Ovary (tissue), 9 donors: ENCODE results near the gene CRCP. TPM values are rescaled to one million over a fixed set of nuclear protein-coding genes. Genes with fewer than 3 reads are reported as not detected.

ENCODE experiments used
- DNase-seq, 5 donors: peaks; one replicate each; pipeline ENCODE4 v3.0.0-alpha.2; 2019 to 2020
- H3K27ac ChIP-seq, 2 donors: fragments of 200-600 bp; one replicate each; pipeline versions ENCODE4 v1.5.1 to v1.8.0; 2019 to 2022
- H3K27me3 ChIP-seq: fragments of 200-600 bp; one replicate; pipeline ENCODE4 v1.8.0; 2022
- H3K36me3 ChIP-seq: fragments of 200-600 bp; sonication (generic); one replicate; pipeline ENCODE4 v1.5.1; 2019
- H3K4me1 ChIP-seq: one replicate; pipeline ENCODE4 v1.8.1; 2013; ENCODE audit warnings: mild to moderate bottlenecking, moderate library complexity; ENCODE audit not compliant: insufficient read depth
- H3K4me3 ChIP-seq: fragments of 200-600 bp; sonication (generic); one replicate; pipeline ENCODE4 v1.5.1; 2017
- H3K9me3 ChIP-seq, 2 donors: fragments of 200-600 bp in 1 of 2; sonication (generic) in 1 of 2; one replicate each; pipeline versions ENCODE4 v1.5.1 to v1.8.1; 2013 to 2019; ENCODE audit warnings: mild to moderate bottlenecking in 1 of 2, moderate library complexity in 1 of 2
- EP300 ChIP-seq: sonication (generic); formaldehyde crosslinking; IDR thresholded peaks from one replicate; pipeline ENCODE4 v1.6.1; 2017; ENCODE audit warnings: antibody characterized with exemption
- POLR2A ChIP-seq: fragments of 450-650 bp; IDR thresholded peaks from one replicate; pipeline ENCODE4 v1.6.1; 2017; ENCODE audit warnings: antibody characterized with exemption, mild to moderate bottlenecking, moderate library complexity
- WGBS, 3 donors: extraction: QIAGEN DNeasy Blood & Tissue Kit in 1 of 3; methylation state at CpG; one replicate each; pipeline versions ENCODE4 v1.1.5 to v1.1.7; 2013 to 2017; 5-methylcytosine and 5-hydroxymethylcytosine counted together
- intact Hi-C, 4 donors: fragments of 100-400 bp; cut with DNase I; formaldehyde crosslinking; loops; one replicate each; pipeline versions ENCODE4 v1.11.0 to v1.15.1; 2022 to 2023
- polyA plus RNA-seq, 2 donors: library from polyadenylated mRNA; stranded (reverse); fragments of 200-250 nt in 1 of 2; fragments of 350-450 nt in 1 of 2; fragmentation: Illumina TruSeq in 1 of 2; extraction: RNeasy Lipid Tissue Mini Kit (QIAGEN cat#74804) in 1 of 2; gene quantifications; one replicate each; pipeline ENCODE4 v1.2.3, GENCODE V29; 2013 to 2014
- total RNA-seq, 7 donors: library from RNA; depleted of rRNA in 2 of 7; stranded (reverse); fragments of >200 nt in 2 of 7; fragmentation: NEBNext Ultra II Directional in 3 of 7; extraction: Animal tissue kit (Norgen Biotek cat#: 25700) in 3 of 7; gene quantifications; one replicate each; pipeline versions ENCODE4 v1.1.0 to v1.2.4, GENCODE V29; 2016 to 2023
- TF ChIP-seq, protein P1 (sequence below), 3 donors: fragments of 450-650 bp in 2 of 3; fragments of 200-600 bp in 1 of 3; IDR thresholded peaks; one replicate each; pipeline versions ENCODE4 v1.5.1 to v1.8.0; 2016 to 2022; ENCODE audit warnings: antibody characterized with exemption in 3 of 3, mild to moderate bottlenecking in 1 of 3
- donor health status: DM: no; HTN: no; CAD: no; lungs with moderate emphysema.
- donor health status: DM: no; HTN: no; CAD: no.
- donor health status: Bipolar disorder and iron deficiency.
- donor health status: DM: yes; HTN: yes; CAD: no.
- donor health status: DM: no; HTN: no; CAD: no.
- donor health status: DM: yes; HTN: yes; CAD: no.

CRCP gene
- total and polyA plus RNA-seq, 9 donors = 23.2 to 46.8 (median 29.1) TPM

DNA sequence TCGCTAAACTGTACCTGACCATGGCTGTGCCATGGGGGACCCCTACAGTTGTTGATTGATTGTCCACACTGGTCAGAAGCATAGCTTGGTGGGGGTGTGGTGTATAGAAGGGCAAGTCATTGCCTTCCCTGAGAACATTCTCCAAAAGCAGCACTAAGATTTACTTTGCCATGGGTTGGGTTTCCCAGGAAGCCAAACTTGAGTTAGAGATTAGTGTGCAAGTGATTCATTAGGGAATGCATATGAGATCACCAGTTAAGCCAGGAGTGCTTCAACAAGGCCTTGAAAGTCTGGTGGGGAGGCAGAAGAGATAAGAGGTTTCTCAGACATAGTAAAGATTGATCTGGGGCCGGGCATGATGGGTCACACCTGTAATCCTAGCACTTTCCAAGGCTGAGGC lies 69.1 kb downstream of the CRCP start:
- intact Hi-C loops = no loop called here
- Histone ChIP-seq H3K27ac (no peak overlapping the region), H3K9me3 (no peaks in the 10 kb centered on the region), H3K4me1 (peaks cover 2% of the 10 kb centered on the region), H3K36me3 (no peaks in the 10 kb centered on the region), H3K27me3 (no peaks in the 10 kb centered on the region), H3K4me3 (no peak overlapping the region)
- WGBS, 3 donors = 47 to 61% (median 59%) methylated on average over 2 of the region's 2 CpGs
- no peak for DNase-seq
- TF ChIP-seq, protein P1, sequence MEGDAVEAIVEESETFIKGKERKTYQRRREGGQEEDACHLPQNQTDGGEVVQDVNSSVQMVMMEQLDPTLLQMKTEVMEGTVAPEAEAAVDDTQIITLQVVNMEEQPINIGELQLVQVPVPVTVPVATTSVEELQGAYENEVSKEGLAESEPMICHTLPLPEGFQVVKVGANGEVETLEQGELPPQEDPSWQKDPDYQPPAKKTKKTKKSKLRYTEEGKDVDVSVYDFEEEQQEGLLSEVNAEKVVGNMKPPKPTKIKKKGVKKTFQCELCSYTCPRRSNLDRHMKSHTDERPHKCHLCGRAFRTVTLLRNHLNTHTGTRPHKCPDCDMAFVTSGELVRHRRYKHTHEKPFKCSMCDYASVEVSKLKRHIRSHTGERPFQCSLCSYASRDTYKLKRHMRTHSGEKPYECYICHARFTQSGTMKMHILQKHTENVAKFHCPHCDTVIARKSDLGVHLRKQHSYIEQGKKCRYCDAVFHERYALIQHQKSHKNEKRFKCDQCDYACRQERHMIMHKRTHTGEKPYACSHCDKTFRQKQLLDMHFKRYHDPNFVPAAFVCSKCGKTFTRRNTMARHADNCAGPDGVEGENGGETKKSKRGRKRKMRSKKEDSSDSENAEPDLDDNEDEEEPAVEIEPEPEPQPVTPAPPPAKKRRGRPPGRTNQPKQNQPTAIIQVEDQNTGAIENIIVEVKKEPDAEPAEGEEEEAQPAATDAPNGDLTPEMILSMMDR (IDR thresholded peaks at IDR 0.05) = no peak
- TF ChIP-seq POLR2A (no peak), EP300 (no peak)

DNA sequence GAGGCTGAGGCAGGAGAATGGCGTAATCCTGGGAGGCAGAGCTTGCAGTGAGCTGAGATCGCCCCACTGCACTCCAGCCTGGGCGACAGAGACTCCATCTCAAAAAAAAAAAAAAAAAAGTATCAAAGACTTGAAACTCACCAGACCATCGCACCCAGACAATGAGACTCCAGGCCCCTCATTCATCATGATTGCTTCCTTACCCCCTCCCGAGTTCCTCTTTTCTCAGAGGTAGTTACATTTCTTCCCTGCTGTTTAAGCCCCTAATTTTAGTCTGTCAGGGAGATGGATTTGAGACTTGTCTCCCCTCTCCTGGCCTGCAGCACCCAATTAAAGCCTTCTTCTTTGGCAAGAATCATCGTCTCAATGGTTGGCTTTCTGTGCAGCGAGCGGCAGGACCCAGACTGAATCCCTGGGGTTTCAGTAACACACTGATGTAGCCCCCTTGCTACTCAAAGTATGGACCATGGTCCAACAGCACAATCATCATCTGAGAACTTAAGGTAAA lies 71.1 kb downstream of the CRCP start:
- intact Hi-C loops = loop anchor here in 1 of 4 donors (2.0 kb wide), 1 partner anchor 33 kb away; no protein-coding TSS in a partner anchor
- Histone ChIP-seq H3K4me1 (peaks cover 2% of the 10 kb centered on the region), H3K27ac (no peak overlapping the region), H3K4me3 (no peak overlapping the region), H3K36me3 (no peaks in the 10 kb centered on the region), H3K9me3 (no peaks in the 10 kb centered on the region), H3K27me3 (no peaks in the 10 kb centered on the region)
- no peak for DNase-seq
- no peak for TF ChIP-seq POLR2A
- TF ChIP-seq, protein P1 (IDR thresholded peaks at IDR 0.05) = no peak
- no peak for TF ChIP-seq EP300
- WGBS, 3 donors = 93 to 97% (median 97%) methylated on average over 8 of the region's 8 CpGs

DNA sequence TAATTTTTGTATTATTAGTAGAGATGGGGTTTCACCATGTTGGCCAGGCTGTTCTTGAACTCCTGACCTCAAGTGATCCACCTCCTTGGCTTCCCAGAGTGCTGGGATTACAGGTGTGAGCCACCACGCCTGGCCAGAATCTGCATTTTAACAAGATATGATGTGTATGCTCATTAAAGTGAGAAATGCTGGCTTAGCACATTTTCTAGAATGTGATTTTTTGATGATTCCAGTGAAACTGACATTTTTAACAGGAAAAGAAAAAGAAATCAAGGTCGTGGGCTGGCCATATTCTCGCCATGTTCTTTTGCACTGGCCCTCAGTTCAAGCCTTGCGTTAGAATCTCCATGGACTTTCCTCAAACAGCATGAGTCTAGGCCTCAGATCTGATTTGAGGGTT lies 72.3 kb downstream of the CRCP start:
- Histone ChIP-seq H3K4me3 (no peak overlapping the region), H3K36me3 (no peaks in the 10 kb centered on the region), H3K9me3 (no peaks in the 10 kb centered on the region), H3K27ac (no peak overlapping the region), H3K4me1 (no peaks in the 10 kb centered on the region), H3K27me3 (no peaks in the 10 kb centered on the region)
- 90 to 93% (median 93%) methylated on average over 4 of the region's 4 CpGs for WGBS, 3 donors
- no peak for DNase-seq
- intact Hi-C loops = loop anchor here in 1 of 4 donors (2.0 kb wide), 1 partner anchor 32 kb away; no protein-coding TSS in a partner anchor
- TF ChIP-seq, protein P1 (IDR thresholded peaks at IDR 0.05) = no peak
- TF ChIP-seq POLR2A (no peak), EP300 (no peak)

DNA sequence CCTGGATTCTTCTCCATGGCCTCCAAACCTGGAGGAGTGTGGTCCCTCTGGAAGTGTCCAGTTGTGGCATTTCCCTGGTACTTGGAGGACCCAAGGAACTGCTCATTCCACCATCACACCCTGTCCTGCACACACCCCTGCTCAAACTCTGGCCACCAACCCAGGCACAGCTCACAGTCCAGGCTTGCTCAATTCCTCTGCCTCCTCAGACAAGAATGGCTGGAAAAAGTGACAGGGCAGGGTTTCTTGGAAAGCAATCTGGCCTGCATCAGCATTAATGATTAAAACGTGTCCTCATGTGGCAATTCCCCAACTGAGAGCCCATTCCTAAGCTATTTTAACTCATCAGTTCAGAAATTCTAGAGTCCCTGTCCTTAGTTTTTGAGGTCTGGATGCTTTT lies 73.3 kb downstream of the CRCP start:
- WGBS, 3 donors = 14 to 23% (median 20%) methylated on average over 1 of the region's 1 CpG
- DNase-seq = no peak
- H3K4me1 ChIP-seq = no peaks in the 10 kb centered on the region
- no peak for TF ChIP-seq POLR2A
- H3K9me3 ChIP-seq = no peaks in the 10 kb centered on the region
- intact Hi-C loops = loop anchor here in 1 of 4 donors (2.0 kb wide), 1 partner anchor 31 kb away; no protein-coding TSS in a partner anchor
- H3K36me3 ChIP-seq = no peaks in the 10 kb centered on the region
- H3K4me3 ChIP-seq = no peak overlapping the region
- no peak overlapping the region for H3K27ac ChIP-seq
- no peaks in the 10 kb centered on the region for H3K27me3 ChIP-seq

DNA sequence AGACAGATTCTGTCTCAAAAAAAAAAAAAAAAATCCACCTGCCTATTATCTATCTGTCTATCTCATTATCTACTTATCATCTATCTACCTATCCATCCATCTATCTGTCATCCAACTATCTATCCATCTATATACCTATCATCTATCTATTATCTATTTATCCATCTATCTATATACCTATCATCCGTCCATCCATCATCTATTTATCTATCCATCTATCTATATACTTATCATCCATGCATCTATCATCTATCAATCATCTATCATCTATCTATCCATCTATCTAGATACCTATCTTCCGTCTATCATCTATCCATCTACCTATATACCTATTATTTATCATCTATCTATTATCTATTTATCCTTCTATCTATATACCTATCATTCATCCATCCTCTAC lies 74.0 kb downstream of the CRCP start:
- H3K4me1 ChIP-seq = no peaks in the 10 kb centered on the region
- no peak overlapping the region for H3K27ac ChIP-seq
- no peak for TF ChIP-seq POLR2A
- no peak for TF ChIP-seq EP300
- TF ChIP-seq, protein P1 (IDR thresholded peaks at IDR 0.05) = no peak
- WGBS, 3 donors = 88 to 93% (median 90%) methylated on average over 2 of the region's 2 CpGs
- no peak overlapping the region for H3K4me3 ChIP-seq
- no peaks in the 10 kb centered on the region for H3K36me3 ChIP-seq
- DNase-seq = no peak
- no peaks in the 10 kb centered on the region for H3K9me3 ChIP-seq
- intact Hi-C loops = no loop called here
- no peaks in the 10 kb centered on the region for H3K27me3 ChIP-seq
